ENCODE results near the gene PPIF.

PPIF gene

DNA sequence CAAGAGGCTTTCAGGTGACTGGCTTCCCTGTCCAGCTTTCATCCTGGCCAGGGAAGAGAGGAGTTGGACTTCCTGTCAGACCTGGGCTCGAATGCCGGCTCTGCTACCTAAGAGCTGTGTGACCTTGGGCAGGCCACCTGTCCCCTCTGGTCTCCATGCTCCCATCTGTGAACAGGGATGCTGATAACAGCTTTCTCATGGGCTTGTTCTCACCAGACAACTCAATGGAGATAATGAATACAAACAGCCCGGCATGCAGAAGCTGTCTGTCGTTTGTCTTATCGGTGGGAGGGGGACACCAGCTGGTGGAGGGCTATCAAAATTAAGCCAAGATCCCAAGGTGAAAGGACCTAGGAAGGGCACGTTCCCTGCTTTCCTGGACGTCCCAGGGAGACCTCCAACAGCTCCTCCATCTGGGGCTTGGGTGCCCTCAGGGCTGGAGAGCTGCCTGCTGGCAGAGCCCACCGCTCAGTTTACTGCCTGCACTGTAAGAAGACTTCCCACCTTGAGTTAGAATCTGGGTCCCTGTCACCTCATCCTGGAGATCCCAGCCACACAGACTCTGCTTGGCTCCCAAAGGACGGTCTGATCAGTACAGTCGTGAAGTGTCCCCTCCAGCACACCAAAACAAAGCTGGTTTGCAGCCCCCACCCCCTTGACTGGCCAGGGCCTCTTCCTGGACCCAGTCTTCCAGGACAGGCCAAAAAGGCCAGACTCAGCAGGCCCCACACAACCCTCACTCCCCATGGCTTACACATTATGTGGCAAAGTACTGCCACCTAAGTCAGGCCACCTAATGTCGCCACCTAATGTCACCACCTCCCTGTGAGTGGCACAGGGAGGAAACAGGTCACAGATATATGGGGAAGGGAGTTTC, 40.9 kb downstream of the PPIF start:
- DNase-seq = no peak

DNA sequence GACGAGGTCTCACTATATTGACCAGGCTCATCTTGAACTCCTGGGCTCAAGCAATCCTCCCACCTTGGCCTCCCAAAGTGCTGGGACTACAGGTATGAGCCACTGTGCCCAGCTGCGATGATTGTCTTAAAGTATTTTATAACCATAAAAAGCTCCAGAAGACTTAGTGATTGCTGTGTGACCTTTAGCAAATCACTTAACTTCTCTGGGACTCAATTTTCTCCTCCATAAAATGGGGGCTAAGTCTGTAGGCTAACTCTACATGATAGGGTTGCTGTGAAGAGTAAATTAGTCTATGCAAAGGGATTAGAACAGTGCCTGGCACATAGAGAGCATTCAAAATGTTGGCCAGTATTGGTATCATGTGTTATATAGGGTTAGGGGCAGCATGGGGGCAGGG, 42.8 kb downstream of the PPIF start:
- DNase-seq = no peak

DNA sequence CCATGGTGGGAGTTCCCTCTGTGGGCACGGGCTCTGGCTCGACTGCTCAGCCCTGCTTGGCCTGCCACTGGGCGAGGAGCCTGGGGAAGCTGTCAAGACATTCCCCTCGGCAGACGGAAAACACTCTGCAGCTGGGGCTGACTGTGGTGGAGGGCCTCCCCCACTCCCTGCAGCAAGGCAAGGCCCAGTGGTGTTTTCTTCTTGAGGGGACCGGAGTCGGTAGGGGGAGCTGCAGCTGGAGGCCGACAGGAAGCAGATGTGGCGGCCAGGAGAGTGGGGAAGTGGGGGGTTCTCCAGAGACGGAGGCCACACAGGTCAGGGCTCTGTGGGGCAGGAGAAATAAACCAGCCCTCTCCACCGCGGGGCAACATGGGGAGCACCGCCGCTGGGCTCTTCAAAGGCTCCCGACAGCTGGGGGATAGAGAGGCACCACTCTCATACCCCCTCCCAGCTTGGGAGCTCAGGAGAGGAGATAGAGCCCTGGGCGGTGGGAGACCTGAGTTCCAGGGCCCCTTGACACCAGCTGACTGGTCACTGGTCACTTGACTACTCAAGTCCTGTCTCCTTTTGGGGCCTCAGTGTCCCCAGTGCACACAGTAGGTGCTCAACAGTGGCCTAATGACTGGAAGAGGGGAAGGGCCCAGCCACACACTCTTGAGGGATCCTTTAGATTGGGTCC, 43.4 kb downstream of the PPIF start:
- DNase-seq = no peak

GRCh38 chr10:79391231-79392019, 44.2 kb downstream of the PPIF start:
- DNase-seq = no peak

- DNase-seq = no peak
These were observed 44.7 kb downstream of the PPIF start for GRCh38 chr10:79392020-79392398.

DNA sequence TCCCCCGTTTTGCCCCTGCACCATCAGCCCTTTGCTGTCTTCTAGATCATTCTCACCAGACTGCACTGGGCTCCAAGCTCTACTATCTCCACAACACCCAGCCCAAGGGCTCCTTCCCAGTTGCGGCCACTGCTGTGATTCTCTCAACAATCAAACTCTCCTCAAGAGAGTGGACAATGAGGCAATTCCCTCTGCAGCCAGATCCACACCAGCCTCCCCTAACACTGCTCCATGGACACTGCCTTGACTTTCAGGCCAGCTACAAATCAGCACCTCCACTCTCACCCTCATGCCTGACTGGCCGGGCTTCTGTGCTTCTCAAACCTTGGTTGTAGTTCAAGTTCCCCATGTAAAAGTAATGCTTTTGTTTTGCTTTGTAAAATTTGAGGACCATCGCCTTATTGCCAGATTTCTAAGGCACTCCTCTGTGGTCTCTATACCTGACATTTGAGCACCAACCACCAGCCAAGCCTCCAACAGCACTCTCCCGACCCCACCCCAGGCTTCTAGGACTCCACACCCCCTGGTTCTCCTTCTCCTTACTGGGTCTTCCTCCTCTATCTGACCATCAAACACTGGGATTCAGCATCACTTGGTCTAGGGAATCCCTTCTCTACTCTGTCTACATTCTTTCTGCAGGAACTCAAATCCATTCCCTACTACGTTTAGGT, 45.4 kb downstream of the PPIF start:
- DNase-seq = no peak

GRCh38 chr10:79393221-79393923, 46.1 kb downstream of the PPIF start:
- no peak for DNase-seq

DNA sequence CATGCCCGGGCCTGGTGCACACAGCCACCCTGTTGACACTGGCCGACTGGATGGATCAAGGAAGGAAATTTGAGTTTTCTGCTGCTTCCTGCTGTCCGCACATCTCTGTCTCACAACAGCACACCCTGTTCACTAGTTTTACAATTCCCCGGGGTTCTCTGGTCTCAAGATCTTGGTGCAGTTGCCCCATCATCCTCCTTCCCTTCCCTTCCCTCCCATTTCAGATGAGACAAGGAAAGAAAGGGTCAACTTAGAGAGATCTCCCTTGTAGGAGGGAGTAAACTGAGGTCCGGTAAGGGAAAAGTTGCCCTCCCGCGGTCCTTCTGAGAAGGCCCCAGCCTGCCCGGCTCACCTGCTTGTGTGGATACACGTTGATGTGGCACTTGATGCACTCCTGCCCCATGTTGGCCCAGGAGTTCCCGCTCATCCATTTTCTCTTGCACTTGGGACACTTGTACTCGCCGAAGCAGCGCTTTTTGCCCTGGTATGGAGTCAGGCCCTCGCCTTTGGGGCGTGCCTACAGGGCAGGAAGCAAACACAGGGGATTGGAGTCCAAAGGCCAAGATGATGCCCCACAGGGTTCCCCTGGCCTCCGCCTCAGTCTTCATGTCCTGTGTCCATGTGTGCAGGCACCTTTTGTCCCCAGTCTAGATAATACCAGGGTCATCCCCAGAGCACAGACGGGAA, 46.8 kb downstream of the PPIF start:
- DNase-seq = no peak

- no peak for DNase-seq
These were observed 47.4 kb downstream of the PPIF start for GRCh38 chr10:79394664-79395063.

DNA sequence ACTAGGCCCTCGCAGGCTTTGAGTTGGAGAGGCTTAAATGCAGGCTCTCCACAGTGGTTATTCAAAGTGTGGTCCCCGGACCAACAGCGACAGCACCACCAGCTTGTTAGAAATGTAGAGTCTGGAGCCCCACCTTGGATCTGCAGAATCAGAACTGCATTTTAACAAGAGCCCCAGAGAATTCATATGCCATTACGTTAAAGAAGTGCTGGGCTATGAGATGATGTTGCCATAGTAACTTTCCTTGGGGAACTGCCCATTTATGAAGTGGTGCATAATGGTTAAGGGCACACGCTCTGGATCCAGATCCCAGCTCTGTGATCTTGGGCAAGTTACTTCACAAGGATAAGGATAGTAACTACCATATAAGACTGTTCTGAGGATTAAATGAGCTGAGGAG, 49.3 kb downstream of the PPIF start:
- DNase-seq = no peak

DNA sequence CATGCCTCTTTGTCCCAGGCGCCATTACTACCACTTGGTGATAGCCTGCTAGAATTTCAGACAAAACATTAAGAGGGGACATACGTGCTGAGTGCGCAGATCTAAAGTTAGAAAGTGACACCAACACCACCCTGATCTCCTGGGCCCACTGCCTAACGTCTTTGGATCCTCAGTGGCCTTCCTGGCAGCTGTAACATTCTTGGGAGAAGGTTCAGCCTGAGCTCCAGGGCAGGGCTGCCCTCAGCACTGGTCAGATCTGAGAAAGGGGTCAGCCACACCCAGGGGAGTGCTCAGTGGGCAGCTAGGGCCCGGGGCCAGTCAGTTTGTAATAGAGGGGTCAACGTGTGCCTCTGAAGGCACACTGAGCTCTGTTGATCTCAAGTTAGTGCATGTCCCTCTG, 49.8 kb downstream of the PPIF start:
- no peak for DNase-seq

- no peak for DNase-seq
These were observed 50.5 kb downstream of the PPIF start for GRCh38 chr10:79397575-79398303.

DNA sequence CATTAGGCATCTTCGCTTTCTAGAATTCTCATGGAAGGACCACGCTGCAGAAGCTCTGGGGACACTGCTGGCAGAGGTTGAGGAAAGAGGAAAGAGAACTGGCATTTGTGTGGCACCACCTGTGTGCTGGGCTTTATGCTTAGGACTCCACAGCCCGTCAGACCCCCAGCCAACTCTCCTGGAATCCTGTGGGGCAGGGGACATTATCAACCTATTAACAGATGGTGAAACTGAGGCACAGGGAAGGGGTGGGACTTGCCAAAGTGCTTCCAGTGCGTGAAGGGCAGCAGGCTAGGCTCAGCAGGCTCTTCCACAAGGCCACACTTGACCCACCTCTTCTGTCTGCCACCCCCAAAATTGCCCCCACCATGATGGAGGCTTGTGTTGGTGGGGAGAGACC, 51.4 kb downstream of the PPIF start:
- no peak for DNase-seq

DNA sequence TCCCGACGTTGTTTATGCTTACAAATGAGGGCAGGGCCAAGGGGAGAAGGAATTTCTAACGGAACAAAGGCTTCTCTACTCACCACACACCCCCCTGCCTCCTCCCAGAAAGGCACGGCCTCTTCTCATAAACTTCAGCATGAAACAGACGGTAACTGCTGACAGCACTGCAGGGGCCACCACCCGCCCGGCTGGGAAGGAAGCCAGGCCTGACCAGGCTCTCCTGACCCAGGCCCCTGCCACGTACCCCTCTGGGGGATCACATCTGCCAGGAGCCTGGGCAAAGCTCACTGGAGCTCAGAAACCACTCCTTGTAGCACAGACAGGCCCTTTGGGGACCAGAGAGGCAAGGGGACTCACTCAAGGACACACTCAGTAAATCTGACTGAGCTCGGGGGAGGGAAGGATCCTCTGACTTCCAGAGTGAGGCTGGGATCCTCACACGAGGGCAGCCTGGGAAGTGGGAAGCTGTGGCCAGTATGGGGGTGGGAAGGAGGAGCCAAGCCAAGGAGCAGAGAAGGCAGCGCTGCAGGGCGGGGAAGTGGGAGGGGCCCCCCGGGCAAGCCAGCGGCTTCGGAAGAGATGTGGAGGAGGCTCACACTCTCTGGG, 52.1 kb downstream of the PPIF start:
- DNase-seq = no peak

DNA sequence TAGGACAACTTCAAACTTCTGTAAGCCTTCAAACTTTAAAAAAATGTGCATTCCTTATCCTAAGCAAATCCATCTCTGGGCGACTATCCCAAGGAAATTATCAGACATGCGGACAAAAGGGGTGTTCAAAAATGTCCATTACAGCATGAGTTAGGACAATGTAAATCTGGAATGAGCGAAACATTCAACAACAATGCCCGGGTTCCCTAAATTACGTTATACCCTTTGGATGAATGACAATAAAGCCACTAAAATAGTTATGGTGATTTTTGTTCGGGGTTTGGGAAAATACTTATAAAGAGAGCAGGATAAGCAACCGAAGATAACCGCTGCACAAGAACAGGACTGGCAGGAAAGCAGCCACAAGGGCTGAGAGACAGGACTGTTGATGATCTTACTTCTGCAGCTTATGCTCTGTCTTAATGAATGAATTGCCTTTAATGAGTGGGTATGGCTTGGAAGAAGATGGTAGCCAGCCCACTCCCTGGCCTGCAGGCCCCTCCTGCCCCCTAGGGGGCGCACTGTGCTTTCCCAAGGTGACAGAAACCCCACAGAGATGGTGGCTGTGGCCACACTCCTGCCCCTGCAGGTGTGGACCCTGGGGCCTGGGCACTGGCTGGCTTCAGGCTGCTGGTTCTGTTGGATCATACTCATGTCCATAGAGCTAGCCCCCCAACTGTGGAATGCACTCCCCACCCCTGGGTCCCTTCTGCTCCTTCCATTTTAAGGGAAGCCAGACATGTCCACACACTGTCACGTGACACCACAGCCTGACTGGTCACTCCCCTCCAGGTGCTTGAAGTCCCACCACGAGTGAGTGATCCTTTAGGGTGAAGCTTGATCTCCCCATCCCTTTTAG, 53.1 kb downstream of the PPIF start:
- peak; percentile 12 for DNase-seq

DNA sequence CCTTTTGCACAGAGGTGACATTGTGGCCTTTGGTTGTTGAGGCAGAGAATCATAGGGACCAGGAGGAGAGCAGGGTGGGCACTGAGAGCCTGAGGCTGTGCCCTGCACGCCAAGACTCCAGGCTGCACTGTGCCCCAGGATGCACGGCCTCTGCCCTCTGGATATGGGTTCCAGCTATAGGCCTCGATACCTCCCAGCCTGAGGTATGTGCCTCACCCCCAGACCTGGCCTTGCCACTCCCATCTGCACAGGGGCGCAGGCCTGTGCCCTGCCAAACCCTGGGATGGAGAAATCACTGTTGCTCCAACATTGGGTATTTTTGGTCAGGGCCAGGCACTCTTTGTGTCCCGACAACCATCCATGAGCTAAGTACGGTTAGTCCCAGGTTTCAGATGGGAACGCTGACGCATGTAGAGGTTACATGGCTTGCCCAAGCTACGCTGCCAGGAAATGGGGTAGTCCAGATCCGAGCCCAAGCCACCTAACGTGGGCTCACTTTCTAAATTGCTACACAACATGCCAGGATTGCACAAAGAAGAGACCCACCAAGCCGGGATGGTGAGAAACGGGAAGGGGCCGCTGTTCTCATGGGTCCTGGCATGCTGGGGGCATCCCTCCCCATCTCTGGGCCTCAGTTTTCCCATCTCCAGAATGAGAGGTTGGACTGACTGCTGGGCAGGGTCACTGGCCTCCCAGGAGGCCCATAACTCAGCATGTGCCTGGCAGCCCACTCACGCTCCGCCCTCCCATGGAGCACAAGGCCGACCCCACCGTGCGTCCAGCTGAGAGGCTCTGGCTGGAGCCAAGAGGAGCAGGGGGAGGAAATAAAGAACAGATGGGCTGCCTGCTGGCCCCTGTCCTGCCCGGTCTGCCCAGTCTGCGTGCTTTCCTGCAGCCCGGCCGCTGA, 54.0 kb downstream of the PPIF start:
- no peak for DNase-seq

DNA sequence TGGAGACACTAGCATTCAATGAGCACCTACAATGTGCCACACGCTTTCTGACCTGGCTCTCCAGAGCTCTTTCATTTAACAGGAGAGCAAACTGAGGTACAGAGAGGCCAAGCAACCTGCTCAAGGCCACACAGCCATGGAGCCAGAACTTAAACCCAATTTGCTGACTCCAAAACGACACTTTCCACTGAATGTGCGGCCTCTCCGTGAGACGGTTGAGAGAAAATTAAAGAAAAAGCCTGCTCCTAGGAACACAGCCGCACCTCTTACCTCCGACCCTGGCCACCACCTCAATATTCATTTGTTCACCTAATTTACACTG, 55.3 kb downstream of the PPIF start:
- no peak for DNase-seq

GRCh38 chr10:79402951-79403350, 55.7 kb downstream of the PPIF start:
- DNase-seq = no peak

Data from NCI-H774 (cell line).